Measurements from ENCODE around the gene DLGAP5. TPM values are rescaled to one million over a fixed set of nuclear protein-coding genes. Genes with fewer than 3 reads are reported as not detected.
A peak's percentile ranks its signal among the peaks of the same experiment; 100 is the strongest.

DLGAP5 gene
- total and polyA plus RNA-seq, 2 of the 13 experiments (the other 11 are each of a cell fraction or from before 2014, with no cell fraction given), result 7.7 to 55.8 TPM

- TF ChIP-seq PRDM4 (CRISPR knock-in tag; IDR thresholded peaks at IDR 0.05; ENCODE audit: borderline replicate concordance) (no peak), ELK4 (CRISPR knock-in tag; IDR thresholded peaks at IDR 0.05; ENCODE audit: borderline replicate concordance) (no peak), ZNF101 (CRISPR knock-in tag; IDR thresholded peaks at IDR 0.05; ENCODE audit: borderline replicate concordance, low read depth) (no peak), ZNF687 (CRISPR knock-in tag; IDR thresholded peaks at IDR 0.05) (peak; percentile 76), HIVEP1 (CRISPR knock-in tag; IDR thresholded peaks at IDR 0.05) (0 out of 2 replicates have a peak, but pooled peaks have one; percentile 33), FOSL1 (CRISPR knock-in tag; IDR thresholded peaks at IDR 0.05; ENCODE audit: borderline replicate concordance) (no peak), MNT (IDR thresholded peaks at IDR 0.05) (no peak; the same call in 1 of the 2 replicates), ZHX1 (CRISPR knock-in tag; IDR thresholded peaks at IDR 0.05; ENCODE audit: low read depth) (no peak), ZNF510 (CRISPR knock-in tag; IDR thresholded peaks at IDR 0.05; ENCODE audit: low read depth) (no peak), TOPORS (CRISPR knock-in tag; IDR thresholded peaks at IDR 0.05) (0 out of 2 replicates have a peak, but pooled peaks have one; percentile 64), EP300 (IDR thresholded peaks at IDR 0.05; ENCODE audit: low read depth in 2 of 2, low read length in 2 of 2) (0 out of 4 replicates have a peak, but pooled peaks of 1 of the 2 experiments have one; percentile 17), EP300 (CRISPR knock-in tag; IDR thresholded peaks at IDR 0.05; ENCODE audit: borderline replicate concordance) (no peak), GPBP1L1 (CRISPR knock-in tag; IDR thresholded peaks at IDR 0.05) (no peak)
Observed at GRCh38 chr14:55191203-55192053, at the start of gene DLGAP5 (continued).
